Stomach smooth muscle (tissue), 2 donors: Measurements from ENCODE around the gene YARS2.
A peak's percentile ranks its signal among the peaks of the same experiment; 100 is the strongest.

Experiments
- H3K27ac ChIP-seq: one replicate; pipeline ENCODE4 v1.7.0; 2013; ENCODE audit warnings: mild to moderate bottlenecking, low read length, inconsistent platforms
- H3K27me3 ChIP-seq, 2 donors: one replicate each; pipeline ENCODE4 v1.7.0; 2013; ENCODE audit warnings: low read length in 2 of 2; ENCODE audit not compliant: insufficient read depth in 2 of 2, control insufficient read depth in 1 of 2
- H3K36me3 ChIP-seq, 2 donors: one replicate each; pipeline ENCODE4 v1.7.0; 2013; ENCODE audit warnings: low read length in 2 of 2; ENCODE audit not compliant: control insufficient read depth in 2 of 2, insufficient read depth in 2 of 2
- H3K4me1 ChIP-seq: one replicate; pipeline ENCODE4 v1.7.0; 2013; ENCODE audit warnings: low read length; ENCODE audit not compliant: control insufficient read depth, insufficient read depth
- H3K4me3 ChIP-seq, 2 donors: one replicate each; pipeline ENCODE4 v1.7.0; 2013; ENCODE audit warnings: low read length in 2 of 2
- H3K9ac ChIP-seq, 2 donors: one replicate each; pipeline ENCODE4 v1.7.0; 2013; ENCODE audit warnings: low read length in 2 of 2, mild to moderate bottlenecking in 1 of 2
- H3K9me3 ChIP-seq, 2 donors: one replicate each; pipeline ENCODE4 v1.7.0; 2013; ENCODE audit warnings: low read length in 2 of 2; ENCODE audit not compliant: control insufficient read depth in 2 of 2
- donor health status: healthy.
- donor health status: Pancreatic carcinoma.

The YARS2 gene

GRCh38 chr12:32777691-32778175, 22.0 kb upstream of the YARS2 start:
- Histone ChIP-seq H3K27ac (no peak overlapping the region), H3K36me3 (no peaks in the 10 kb centered on the region), H3K27me3 (no peaks in the 10 kb centered on the region), H3K4me1 (no peaks in the 10 kb centered on the region), H3K4me3 (no peak overlapping the region), H3K9me3 (no peaks in the 10 kb centered on the region), H3K9ac (no peak overlapping the region)

GRCh38 chr12:32777159-32777558, 21.5 kb upstream of the YARS2 start:
- Histone ChIP-seq H3K27ac (no peak overlapping the region), H3K4me3 (no peak overlapping the region), H3K4me1 (no peaks in the 10 kb centered on the region), H3K36me3 (no peaks in the 10 kb centered on the region), H3K9ac (no peak overlapping the region), H3K9me3 (no peaks in the 10 kb centered on the region), H3K27me3 (no peaks in the 10 kb centered on the region)

- no peaks in the 10 kb centered on the region for H3K36me3 ChIP-seq
- no peak overlapping the region for H3K27ac ChIP-seq
- H3K9me3 ChIP-seq: no peaks in the 10 kb centered on the region
- H3K9ac ChIP-seq: no peak overlapping the region
- no peak overlapping the region for H3K4me3 ChIP-seq
- H3K27me3 ChIP-seq: no peaks in the 10 kb centered on the region
- H3K4me1 ChIP-seq: no peaks in the 10 kb centered on the region
Observed at GRCh38 chr12:32776258-32776657, 20.6 kb upstream of the YARS2 start.

GRCh38 chr12:32773691-32774090, 18.0 kb upstream of the YARS2 start:
- H3K27me3 ChIP-seq: no peaks in the 10 kb centered on the region
- H3K36me3 ChIP-seq: no peaks in the 10 kb centered on the region
- H3K27ac ChIP-seq: no peak overlapping the region
- H3K4me1 ChIP-seq: no peaks in the 10 kb centered on the region
- H3K4me3 ChIP-seq: no peak overlapping the region
- no peaks in the 10 kb centered on the region for H3K9me3 ChIP-seq
- H3K9ac ChIP-seq: no peak overlapping the region

GRCh38 chr12:32770141-32770540, 14.4 kb upstream of the YARS2 start:
- H3K4me1 ChIP-seq: no peaks in the 10 kb centered on the region
- no peak overlapping the region for H3K9ac ChIP-seq
- no peaks in the 10 kb centered on the region for H3K36me3 ChIP-seq
- H3K9me3 ChIP-seq: no peaks in the 10 kb centered on the region
- no peak overlapping the region for H3K27ac ChIP-seq
- H3K4me3 ChIP-seq: no peak overlapping the region
- peaks cover 0 to 2% of the 10 kb centered on the region in 2 donors for H3K27me3 ChIP-seq

GRCh38 chr12:32768518-32768917, 12.8 kb upstream of the YARS2 start:
- Histone ChIP-seq H3K27ac (no peak overlapping the region), H3K9ac (no peak overlapping the region), H3K27me3 (peaks cover 0 to 2% of the 10 kb centered on the region in 2 donors), H3K4me1 (no peaks in the 10 kb centered on the region), H3K9me3 (no peaks in the 10 kb centered on the region), H3K4me3 (no peak overlapping the region), H3K36me3 (no peaks in the 10 kb centered on the region)

- Histone ChIP-seq H3K27ac (no peak overlapping the region), H3K4me3 (no peak overlapping the region)
Observed at GRCh38 chr12:32765906-32766305, 10.2 kb upstream of the YARS2 start.

GRCh38 chr12:32761716-32762115, 6.0 kb upstream of the YARS2 start:
- no peak overlapping the region for H3K9ac ChIP-seq
- H3K36me3 ChIP-seq: no peaks in the 10 kb centered on the region
- H3K27me3 ChIP-seq: no peaks in the 10 kb centered on the region
- no peak overlapping the region for H3K4me3 ChIP-seq
- no peak overlapping the region for H3K27ac ChIP-seq
- H3K9me3 ChIP-seq: no peaks in the 10 kb centered on the region
- peaks cover under 1% of the 10 kb centered on the region for H3K4me1 ChIP-seq

More at GRCh38 chr12:32765906-32766305, 10.2 kb upstream of the YARS2 start:
- Histone ChIP-seq H3K9ac (no peak overlapping the region), H3K9me3 (no peaks in the 10 kb centered on the region), H3K27me3 (peaks cover 0 to 2% of the 10 kb centered on the region in 2 donors), H3K4me1 (no peaks in the 10 kb centered on the region), H3K36me3 (no peaks in the 10 kb centered on the region)

- H3K27me3 ChIP-seq: no peaks in the 10 kb centered on the region
- H3K36me3 ChIP-seq: peaks cover 5 to 7% of the 10 kb centered on the region in 2 donors
- no peak overlapping the region for H3K9ac ChIP-seq
- no peaks in the 10 kb centered on the region for H3K9me3 ChIP-seq
- H3K27ac ChIP-seq: peak overlapping the region; percentile 84
- H3K4me3 ChIP-seq: no peak overlapping the region
- peaks cover 25% of the 10 kb centered on the region for H3K4me1 ChIP-seq
Observed at GRCh38 chr12:32757157-32757556, 1.5 kb upstream of the YARS2 start.

- Histone ChIP-seq H3K9ac (peak overlapping the region; percentile 73 to 80), H3K9me3 (no peaks in the 10 kb centered on the region), H3K36me3 (peaks cover 10 to 12% of the 10 kb centered on the region in 2 donors), H3K4me1 (peaks cover 25% of the 10 kb centered on the region), H3K27me3 (no peaks in the 10 kb centered on the region), H3K27ac (peak overlapping the region; percentile 84), H3K4me3 (peak overlapping the region; percentile 87 to 99)
Observed at GRCh38 chr12:32756476-32757066, 874 bp upstream of the YARS2 start.

- no peaks in the 10 kb centered on the region for H3K9me3 ChIP-seq
- H3K27me3 ChIP-seq: no peaks in the 10 kb centered on the region
- peaks cover 15 to 26% of the 10 kb centered on the region in 2 donors for H3K36me3 ChIP-seq
- H3K4me1 ChIP-seq: peaks cover 25% of the 10 kb centered on the region
- peak overlapping the region; percentile 87 to 99 for H3K4me3 ChIP-seq
- H3K9ac ChIP-seq: peak overlapping the region; percentile 73 to 80
- H3K27ac ChIP-seq: peak overlapping the region; percentile 84
Observed at GRCh38 chr12:32755051-32755653, 545 bp downstream of the YARS2 start.
